ENCODE measurements around the gene TST.

DNA sequence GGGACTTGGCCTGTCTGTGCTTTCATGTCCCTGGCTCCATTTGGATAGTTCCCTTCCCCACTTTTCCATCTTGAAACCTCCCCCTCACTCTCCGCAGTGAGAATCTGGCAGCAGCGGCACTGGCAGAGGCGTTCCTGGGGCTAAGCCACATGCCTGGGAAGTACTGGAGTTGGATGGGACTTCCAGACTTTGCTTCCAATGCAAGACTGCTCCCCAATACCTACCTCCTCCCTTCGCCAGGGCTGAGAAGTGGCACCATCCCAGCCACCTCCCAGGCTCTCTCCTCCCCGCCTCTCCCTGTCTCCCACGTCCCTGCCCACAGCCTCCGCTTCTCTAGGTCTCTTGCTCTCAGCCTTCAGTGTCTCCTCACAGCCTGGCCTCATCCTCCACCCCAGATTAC is 16.6 kb downstream of the TST start:
- TF ChIP-seq, protein P1, sequence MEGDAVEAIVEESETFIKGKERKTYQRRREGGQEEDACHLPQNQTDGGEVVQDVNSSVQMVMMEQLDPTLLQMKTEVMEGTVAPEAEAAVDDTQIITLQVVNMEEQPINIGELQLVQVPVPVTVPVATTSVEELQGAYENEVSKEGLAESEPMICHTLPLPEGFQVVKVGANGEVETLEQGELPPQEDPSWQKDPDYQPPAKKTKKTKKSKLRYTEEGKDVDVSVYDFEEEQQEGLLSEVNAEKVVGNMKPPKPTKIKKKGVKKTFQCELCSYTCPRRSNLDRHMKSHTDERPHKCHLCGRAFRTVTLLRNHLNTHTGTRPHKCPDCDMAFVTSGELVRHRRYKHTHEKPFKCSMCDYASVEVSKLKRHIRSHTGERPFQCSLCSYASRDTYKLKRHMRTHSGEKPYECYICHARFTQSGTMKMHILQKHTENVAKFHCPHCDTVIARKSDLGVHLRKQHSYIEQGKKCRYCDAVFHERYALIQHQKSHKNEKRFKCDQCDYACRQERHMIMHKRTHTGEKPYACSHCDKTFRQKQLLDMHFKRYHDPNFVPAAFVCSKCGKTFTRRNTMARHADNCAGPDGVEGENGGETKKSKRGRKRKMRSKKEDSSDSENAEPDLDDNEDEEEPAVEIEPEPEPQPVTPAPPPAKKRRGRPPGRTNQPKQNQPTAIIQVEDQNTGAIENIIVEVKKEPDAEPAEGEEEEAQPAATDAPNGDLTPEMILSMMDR (conservative IDR thresholded peaks at IDR 0.05 in 1 of 2, IDR thresholded peaks at IDR 0.05 in 1 of 2; ENCODE audit: low read depth in 1 of 2, low read length in 2 of 2): no peak
- TF ChIP-seq EZH2 (IDR thresholded peaks at IDR 0.05; ENCODE audit: low read length, missing control alignments): no peak

Measured in fibroblast of lung (primary cell).